Neuronal stem cell (in vitro differentiated cells): ENCODE results near the gene CIITA.

Source experiments
- DNase-seq: peaks from one replicate; pipeline ENCODE4 v3.0.0-alpha.2; 2013; ENCODE audit warnings: low spot score
- H2AFZ ChIP-seq: one replicate; pipeline ENCODE4 v1.6.1; 2013; ENCODE audit warnings: mild to moderate bottlenecking, low read length, inconsistent platforms
- H2AK5ac ChIP-seq: 2 replicates; pipeline ENCODE4 v1.6.1; 2013; ENCODE audit warnings: low read depth, mild to moderate bottlenecking, inconsistent platforms, low read length, moderate library complexity, mixed read lengths
- H2BK120ac ChIP-seq: 2 replicates; pipeline ENCODE4 v1.6.1; 2013; ENCODE audit warnings: low read depth, mild to moderate bottlenecking, inconsistent platforms, low read length, moderate library complexity, mixed read lengths
- H2BK12ac ChIP-seq: one replicate; pipeline ENCODE4 v1.6.1; 2013; ENCODE audit warnings: low read length, inconsistent platforms
- H2BK15ac ChIP-seq: 2 replicates; pipeline ENCODE4 v1.6.1; 2013; ENCODE audit warnings: mild to moderate bottlenecking, low read length, inconsistent platforms, mixed read lengths
- H2BK5ac ChIP-seq: one replicate; pipeline ENCODE4 v1.6.1; 2013; ENCODE audit warnings: inconsistent platforms, mild to moderate bottlenecking, low read length, moderate library complexity
- H3K14ac ChIP-seq: one replicate; pipeline ENCODE4 v1.6.1; 2013; ENCODE audit warnings: low read length, inconsistent platforms
- H3K18ac ChIP-seq: 2 replicates; pipeline ENCODE4 v1.6.1; 2013; ENCODE audit warnings: low read length, inconsistent platforms
- H3K23ac ChIP-seq: 2 replicates; pipeline ENCODE4 v1.6.1; 2013; ENCODE audit warnings: low read depth, mild to moderate bottlenecking, mixed read lengths, low read length, inconsistent platforms; ENCODE audit not compliant: poor library complexity
- H3K27ac ChIP-seq: replicated peaks from 3 replicates; pipeline ENCODE4 v1.5.1; 2013; ENCODE audit warnings: low read length, inconsistent platforms
- H3K27me3 ChIP-seq, 3 experiments: 2 replicates each; pipeline ENCODE4 v1.6.1; 2013; ENCODE audit warnings: low read length in 3 of 3, mild to moderate bottlenecking in 2 of 3, inconsistent platforms in 1 of 3, low read depth in 1 of 3, mixed read lengths in 1 of 3, moderate library complexity in 1 of 3; ENCODE audit not compliant: control insufficient read depth in 3 of 3, insufficient read depth in 3 of 3
- H3K36me3 ChIP-seq, 2 donors: replicated peaks in 1 of 2; 2 replicates each; pipeline ENCODE4 v1.6.1; 2013; ENCODE audit warnings: low read length in 2 of 2; ENCODE audit not compliant: control insufficient read depth in 2 of 2, insufficient read depth in 2 of 2
- H3K4ac ChIP-seq: 2 replicates; pipeline ENCODE4 v1.6.1; 2013; ENCODE audit warnings: inconsistent platforms, mild to moderate bottlenecking, low read length, moderate library complexity
- H3K4me1 ChIP-seq, 2 donors: 1 replicate in 1 of 2; 2 replicates in 1 of 2; pipeline ENCODE4 v1.6.1; 2013; ENCODE audit warnings: low read length in 2 of 2, low read depth in 1 of 2; ENCODE audit not compliant: control insufficient read depth in 2 of 2, insufficient read depth in 1 of 2
- H3K4me2 ChIP-seq: one replicate; pipeline ENCODE4 v1.6.1; 2013; ENCODE audit warnings: mild to moderate bottlenecking, low read length, inconsistent platforms; ENCODE audit not compliant: insufficient read depth, poor library complexity, severe bottlenecking
- H3K4me3 ChIP-seq, 2 donors: 2 replicates each; pipeline ENCODE4 v1.5.1; 2013; ENCODE audit warnings: low read length in 2 of 2, mild to moderate bottlenecking in 2 of 2, inconsistent platforms in 1 of 2, moderate library complexity in 1 of 2
- H3K79me1 ChIP-seq: one replicate; pipeline ENCODE4 v1.6.1; 2013; ENCODE audit warnings: low read depth, mild to moderate bottlenecking, inconsistent platforms, low read length, moderate library complexity
- H3K9ac ChIP-seq: one replicate; pipeline ENCODE4 v1.6.1; 2013; ENCODE audit warnings: mild to moderate bottlenecking, low read depth, low read length, inconsistent platforms; ENCODE audit not compliant: poor library complexity
- H3K9me3 ChIP-seq, 2 donors: replicated peaks in 1 of 2; 2 replicates each; pipeline versions ENCODE3 to v1.6.1; 2013; ENCODE audit warnings: low read length in 2 of 2, mild to moderate bottlenecking in 2 of 2, inconsistent platforms in 1 of 2, low read depth in 1 of 2, mixed read lengths in 1 of 2, moderate library complexity in 1 of 2; ENCODE audit not compliant: control insufficient read depth in 2 of 2, insufficient read depth in 1 of 2
- H4K8ac ChIP-seq: one replicate; pipeline ENCODE4 v1.6.1; 2013; ENCODE audit warnings: low read depth, mild to moderate bottlenecking, inconsistent platforms, low read length, moderate library complexity
- H4K91ac ChIP-seq: one replicate; pipeline ENCODE4 v1.6.1; 2013; ENCODE audit warnings: low read length, low read depth, mild to moderate bottlenecking, inconsistent platforms; ENCODE audit not compliant: poor library complexity
- WGBS, 2 donors: extraction: QIAGEN DNeasy Blood & Tissue Kit; methylation state at CpG; one replicate each; pipeline ENCODE4 v1.1.7; 2013; ENCODE audit warnings: missing lambda C conversion rate in 2 of 2, mixed read lengths in 1 of 2; ENCODE audit not compliant: insufficient read length in 2 of 2, insufficient replicate concordance in 1 of 2; ENCODE audit errors: extremely low coverage in 2 of 2; 5-methylcytosine and 5-hydroxymethylcytosine counted together

CIITA gene

DNA sequence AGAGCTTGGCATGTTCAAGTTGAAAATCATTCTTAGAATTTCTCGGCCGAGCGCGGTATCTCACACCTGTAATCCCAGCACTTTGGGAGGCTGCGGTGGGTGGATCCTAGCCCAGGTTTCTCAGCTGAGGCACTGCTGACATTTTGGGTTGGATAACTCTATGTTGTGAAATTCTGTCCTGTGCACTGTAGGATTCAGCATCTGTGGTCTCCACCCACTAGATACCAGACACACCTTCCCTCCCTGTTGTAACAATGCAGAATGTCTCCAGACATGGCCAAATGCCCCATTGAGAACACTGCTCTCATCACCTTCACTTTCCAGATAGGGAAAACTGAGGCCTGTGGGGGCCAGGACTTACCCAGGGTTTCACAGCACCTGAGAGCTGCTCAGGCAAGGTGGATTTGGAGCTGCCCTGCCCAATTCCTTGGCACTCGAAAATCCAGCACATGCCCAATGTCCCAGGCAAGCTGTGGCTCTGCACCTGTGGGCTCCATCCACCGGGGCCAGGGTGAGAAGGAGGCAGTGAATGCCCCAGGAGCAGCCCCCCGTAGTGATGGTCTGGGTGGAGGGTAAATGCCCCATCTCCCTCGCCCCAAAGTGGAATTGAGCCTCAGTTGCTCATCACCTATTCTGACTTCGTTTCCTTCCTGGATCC is 38.3 kb upstream of the CIITA start:
- no peak overlapping the region for H4K91ac ChIP-seq
- no peak overlapping the region for H3K4ac ChIP-seq
- H2BK5ac ChIP-seq = no peak overlapping the region
- H4K8ac ChIP-seq = no peak overlapping the region
- H3K36me3 ChIP-seq = no peaks in the 10 kb centered on the region
- peaks cover 0 to 32% (median 0%) of the 10 kb centered on the region in 3 experiments for H3K27me3 ChIP-seq
- no peak overlapping the region for H3K9ac ChIP-seq
- WGBS, 2 donors = no CpG with 5 or more reads among the region's 10 CpGs
- H3K23ac ChIP-seq = no peak overlapping the region
- peak overlapping the region; percentile 56 for H3K18ac ChIP-seq
- H2AFZ ChIP-seq = no peak overlapping the region
- DNase-seq = no peak
- no peak overlapping the region for H3K4me3 ChIP-seq
- peaks cover 0 to 2% of the 10 kb centered on the region in 2 donors for H3K4me1 ChIP-seq
- no peak overlapping the region for H2BK120ac ChIP-seq
- H3K4me2 ChIP-seq = no peak overlapping the region
- no peak overlapping the region for H3K14ac ChIP-seq
- no peaks in the 10 kb centered on the region for H3K79me1 ChIP-seq
- no peak overlapping the region for H2BK15ac ChIP-seq
- no peaks in the 10 kb centered on the region for H3K9me3 ChIP-seq
- peak overlapping the region; percentile 96 for H2AK5ac ChIP-seq
- H3K27ac ChIP-seq = no peak overlapping the region
- H2BK12ac ChIP-seq = no peak overlapping the region

DNA sequence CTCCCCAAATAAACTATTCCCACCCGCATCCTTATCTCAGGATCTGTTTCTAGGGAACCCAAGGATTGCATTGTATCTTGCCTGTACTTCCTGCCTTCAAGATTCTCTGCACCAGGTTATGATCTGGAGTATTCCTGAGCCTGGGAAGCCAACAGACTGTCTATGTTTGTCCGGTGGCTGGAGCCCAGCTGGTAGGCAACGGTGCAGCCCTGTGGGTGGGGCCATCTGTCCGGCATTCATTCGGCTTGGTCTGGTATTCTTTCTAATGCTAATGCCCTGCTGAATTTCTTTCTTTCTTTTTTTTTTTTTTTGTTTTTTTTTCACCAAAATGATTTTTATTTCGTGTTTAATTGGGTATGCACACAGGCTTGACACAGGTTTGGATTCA is 37.7 kb upstream of the CIITA start:
- no peak overlapping the region for H3K18ac ChIP-seq
- H3K9me3 ChIP-seq = no peaks in the 10 kb centered on the region
- no peak overlapping the region for H4K8ac ChIP-seq
- no peak overlapping the region for H3K23ac ChIP-seq
- no peak overlapping the region for H3K4me3 ChIP-seq
- no peak overlapping the region for H4K91ac ChIP-seq
- DNase-seq = no peak
- H3K79me1 ChIP-seq = no peaks in the 10 kb centered on the region
- H2AK5ac ChIP-seq = peak overlapping the region; percentile 96
- H3K9ac ChIP-seq = no peak overlapping the region
- no peak overlapping the region for H2BK120ac ChIP-seq
- H2BK15ac ChIP-seq = no peak overlapping the region
- no peak overlapping the region for H3K4ac ChIP-seq
- H3K27ac ChIP-seq = no peak overlapping the region
- H3K4me1 ChIP-seq = peaks cover 0 to 2% of the 10 kb centered on the region in 2 donors
- no peak overlapping the region for H3K14ac ChIP-seq
- no peaks in the 10 kb centered on the region for H3K36me3 ChIP-seq
- no peak overlapping the region for H3K4me2 ChIP-seq
- WGBS, 2 donors = no CpG with 5 or more reads among the region's 6 CpGs
- no peak overlapping the region for H2AFZ ChIP-seq
- no peak overlapping the region for H2BK5ac ChIP-seq
- peaks cover 0 to 32% (median 0%) of the 10 kb centered on the region in 3 experiments for H3K27me3 ChIP-seq
- H2BK12ac ChIP-seq = no peak overlapping the region

DNA sequence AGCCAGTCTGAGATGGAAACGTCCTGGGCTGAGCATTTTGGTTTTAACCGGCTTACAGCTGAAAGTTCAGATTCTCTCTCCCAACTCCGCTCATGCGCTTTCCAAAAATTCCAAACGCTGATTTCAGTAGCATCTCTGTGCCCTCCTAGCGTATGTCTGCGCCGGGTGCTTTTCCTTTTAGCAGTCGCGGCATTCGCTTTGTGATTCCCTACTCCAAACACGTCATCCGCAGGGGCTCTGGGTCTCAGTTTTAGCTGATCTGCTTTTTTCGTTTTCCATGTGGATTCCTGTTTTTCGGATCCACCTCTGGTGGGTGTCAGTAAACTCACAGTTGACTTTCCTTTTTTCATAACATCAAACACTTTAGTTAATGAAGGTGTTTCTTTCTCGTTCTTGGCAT is 36.3 kb upstream of the CIITA start:
- Histone ChIP-seq H3K4me3 (no peak overlapping the region), H3K18ac (no peak overlapping the region), H3K4ac (no peak overlapping the region), H3K27ac (no peak overlapping the region), H2AFZ (no peak overlapping the region), H4K91ac (no peak overlapping the region), H3K9ac (no peak overlapping the region), H2BK5ac (no peak overlapping the region), H3K27me3 (peaks cover 0 to 32% (median 0%) of the 10 kb centered on the region in 3 experiments), H2BK15ac (no peak overlapping the region), H3K4me2 (no peak overlapping the region), H3K4me1 (peaks cover 0 to 2% of the 10 kb centered on the region in 2 donors), H2BK120ac (no peak overlapping the region), H3K14ac (no peak overlapping the region), H2BK12ac (no peak overlapping the region), H3K79me1 (no peaks in the 10 kb centered on the region), H3K9me3 (no peaks in the 10 kb centered on the region), H3K36me3 (no peaks in the 10 kb centered on the region), H2AK5ac (no peak overlapping the region), H3K23ac (no peak overlapping the region), H4K8ac (no peak overlapping the region)
- no CpG with 5 or more reads among the region's 16 CpGs for WGBS, 2 donors
- no peak for DNase-seq

DNA sequence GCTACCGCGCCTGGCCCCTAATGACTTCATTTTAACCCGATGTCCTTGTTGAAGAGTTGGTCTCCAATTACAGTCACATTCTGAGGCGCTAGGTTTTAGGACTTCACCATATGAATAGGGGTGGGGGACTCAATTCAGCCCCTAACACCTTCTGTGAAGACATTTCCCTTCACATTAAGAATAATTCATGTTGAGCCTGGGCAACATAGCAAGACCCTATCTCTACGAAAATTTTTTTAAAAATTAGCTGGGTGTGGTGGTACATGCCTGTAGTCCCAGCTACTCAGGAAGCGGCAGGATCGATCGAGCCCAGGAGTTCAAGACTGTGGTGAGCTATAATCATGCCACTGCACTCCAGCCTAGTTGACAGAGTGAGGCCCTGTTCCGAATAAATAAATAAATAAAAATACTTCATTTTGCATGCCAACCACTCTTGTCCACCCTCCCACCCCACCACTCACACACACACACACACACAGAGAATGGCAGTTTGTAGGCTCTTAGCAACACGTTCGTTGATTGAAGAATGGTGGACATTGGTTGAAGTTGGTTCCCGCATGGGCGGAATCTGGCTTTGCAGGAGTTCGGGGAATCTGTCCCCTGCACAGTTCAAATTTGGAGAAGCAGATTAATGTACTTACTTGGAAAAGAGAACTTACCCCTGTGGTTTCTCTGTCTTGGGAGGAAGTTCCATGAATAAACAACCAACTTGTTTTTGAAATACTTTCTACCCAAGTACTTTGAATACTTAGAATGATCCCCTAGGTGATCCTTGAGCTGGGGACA is 30.6 kb upstream of the CIITA start:
- H3K4ac ChIP-seq = no peak overlapping the region
- no peaks in the 10 kb centered on the region for H3K9me3 ChIP-seq
- no peak overlapping the region for H3K23ac ChIP-seq
- H3K79me1 ChIP-seq = peaks cover 1% of the 10 kb centered on the region
- no peak overlapping the region for H3K4me2 ChIP-seq
- H3K36me3 ChIP-seq = no peaks in the 10 kb centered on the region
- H3K4me3 ChIP-seq = no peak overlapping the region
- H3K4me1 ChIP-seq = no peaks in the 10 kb centered on the region
- no peak overlapping the region for H2BK12ac ChIP-seq
- no peak overlapping the region for H2BK5ac ChIP-seq
- no peak overlapping the region for H4K91ac ChIP-seq
- no peak overlapping the region for H3K27ac ChIP-seq
- peaks cover 0 to 3% (median 0%) of the 10 kb centered on the region in 3 experiments for H3K27me3 ChIP-seq
- WGBS, 2 donors = no CpG with 5 or more reads among the region's 14 CpGs
- H3K14ac ChIP-seq = no peak overlapping the region
- no peak overlapping the region for H2AK5ac ChIP-seq
- no peak overlapping the region for H3K18ac ChIP-seq
- H3K9ac ChIP-seq = no peak overlapping the region
- no peak overlapping the region for H2BK15ac ChIP-seq
- H4K8ac ChIP-seq = no peak overlapping the region
- no peak for DNase-seq
- H2AFZ ChIP-seq = no peak overlapping the region
- no peak overlapping the region for H2BK120ac ChIP-seq
